ENCODE results near the gene PGPEP1.
A peak's percentile ranks its signal among the peaks of the same experiment; 100 is the strongest.
"Not testable (repeated sequence)": the region's sequence is repeated elsewhere in the genome, so short reads cannot be mapped to it uniquely, and the experiment has no call there.

PGPEP1 gene

GRCh38 chr19:18363787-18364186 is 23.4 kb downstream of the PGPEP1 start:
- DNase-seq (ENCODE audit: extremely low read depth in 1 of 2, low read depth in 1 of 2) = no peak

DNA sequence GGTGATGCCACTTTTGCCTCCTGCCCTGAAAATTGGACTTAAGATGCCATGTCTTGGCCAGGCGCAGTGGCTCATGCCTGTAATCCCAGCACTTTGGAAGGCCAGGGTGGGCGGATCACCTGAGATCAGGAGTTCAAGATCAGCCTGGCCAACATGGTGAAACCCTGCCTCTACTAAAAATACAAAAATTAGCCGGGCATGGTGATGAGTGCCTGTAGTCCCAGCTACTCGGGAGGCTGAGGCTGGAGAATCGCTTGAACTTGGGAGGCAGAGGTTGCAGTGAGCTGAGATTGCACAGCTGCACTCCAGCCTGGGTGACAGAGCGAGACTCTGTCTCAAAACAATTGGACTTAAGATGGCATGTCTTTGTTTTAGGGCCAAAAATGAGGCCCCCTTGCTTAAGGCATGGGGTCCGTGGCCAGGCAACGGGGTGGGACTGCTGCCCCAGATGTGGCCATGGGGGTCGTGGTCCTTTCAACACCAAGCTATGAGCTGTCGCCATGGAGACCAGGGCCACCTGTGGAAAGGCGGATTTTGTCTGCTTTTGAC is 24.0 kb downstream of the PGPEP1 start:
- DNase-seq (ENCODE audit: extremely low read depth in 1 of 2, low read depth in 1 of 2) = not testable (repeated sequence)

GRCh38 chr19:18364826-18365528 is 24.6 kb downstream of the PGPEP1 start:
- DNase-seq (ENCODE audit: extremely low read depth in 1 of 2, low read depth in 1 of 2) = no peak

DNA sequence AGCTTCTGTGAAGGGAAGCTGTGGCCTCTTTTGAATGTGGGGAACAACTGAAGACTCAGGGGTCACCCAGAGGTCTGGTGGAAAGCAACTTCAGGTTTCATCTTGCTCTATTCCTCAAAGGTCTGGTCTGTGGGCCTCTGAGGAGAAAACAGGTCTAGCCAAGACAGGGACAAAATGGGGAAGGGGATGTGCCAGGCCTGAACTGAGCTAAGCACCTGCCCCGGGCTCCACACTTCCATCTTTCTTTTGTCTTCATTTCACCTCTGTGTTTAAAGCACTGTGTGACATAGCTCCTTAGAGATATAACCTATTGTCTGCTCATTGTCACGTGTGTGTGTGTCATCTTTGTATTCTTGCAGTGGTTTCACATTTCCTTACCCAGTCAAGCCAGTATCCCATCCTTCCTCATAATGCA is 25.6 kb downstream of the PGPEP1 start:
- DNase-seq (ENCODE audit: extremely low read depth in 1 of 2, low read depth in 1 of 2) = no peak

DNA sequence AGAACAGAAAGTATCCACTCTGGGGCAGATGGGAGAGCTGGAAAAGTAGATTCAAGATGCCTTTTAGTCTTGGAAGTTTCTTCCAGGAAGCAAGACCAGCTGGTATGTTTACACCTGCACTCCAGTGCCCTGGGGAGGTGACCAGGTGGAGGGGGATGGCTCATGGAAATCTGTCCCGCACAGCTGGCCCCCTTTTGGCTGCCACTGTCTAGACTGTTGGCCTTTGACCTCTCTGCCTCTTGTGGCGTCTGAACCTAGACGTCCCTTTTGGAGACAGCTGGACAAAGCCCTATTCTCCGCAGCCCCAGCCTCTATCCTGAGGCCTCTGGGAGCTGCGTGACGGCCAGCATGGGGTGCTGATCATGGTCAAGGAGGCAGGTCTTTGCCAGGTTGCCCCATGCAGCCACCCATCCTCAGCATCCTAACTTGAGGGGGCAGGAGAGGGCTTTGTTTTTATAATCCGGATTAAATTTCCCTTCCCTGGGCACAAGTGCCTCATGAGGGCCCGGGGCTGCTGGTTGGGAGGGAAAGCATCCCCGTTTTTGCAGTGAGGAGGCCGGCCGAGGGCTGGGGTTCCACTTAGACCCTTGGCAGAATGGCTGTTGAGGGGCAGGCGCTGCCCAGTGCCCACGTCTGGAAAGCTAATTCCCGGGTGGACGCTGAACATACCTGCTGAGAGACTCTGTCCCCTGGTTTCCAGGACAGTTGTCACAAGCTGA is 28.3 kb downstream of the PGPEP1 start:
- no peak for DNase-seq (ENCODE audit: extremely low read depth in 1 of 2, low read depth in 1 of 2)

GRCh38 chr19:18373407-18373891 is 33.1 kb downstream of the PGPEP1 start:
- DNase-seq (ENCODE audit: extremely low read depth in 1 of 2, low read depth in 1 of 2) = no peak

- DNase-seq (ENCODE audit: extremely low read depth in 1 of 2, low read depth in 1 of 2) = peak; percentile 64 to 73
These were observed 33.7 kb downstream of the PGPEP1 start for GRCh38 chr19:18373892-18374629.

DNA sequence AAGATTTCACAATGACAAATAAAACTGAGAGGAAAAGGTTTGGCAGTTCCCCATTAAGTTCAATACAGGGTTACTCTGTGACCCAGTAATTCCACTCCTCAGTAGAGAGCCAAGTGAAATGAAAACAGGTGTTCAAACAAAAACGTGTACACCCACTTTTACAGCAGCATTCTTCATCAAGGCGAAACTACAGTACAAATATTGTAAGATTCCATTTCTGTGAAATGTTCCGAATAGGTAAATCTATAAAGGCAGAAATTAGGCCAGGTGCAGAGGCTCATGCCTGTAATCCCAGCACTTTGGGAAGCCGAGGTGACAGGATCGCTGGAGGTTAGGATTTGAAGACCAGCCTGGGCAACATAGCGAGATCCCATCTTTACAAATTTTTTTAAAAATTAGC is 36.6 kb downstream of the PGPEP1 start:
- no peak for DNase-seq (ENCODE audit: extremely low read depth in 1 of 2, low read depth in 1 of 2)

GRCh38 chr19:18379803-18380747 is 39.7 kb downstream of the PGPEP1 start:
- no peak for DNase-seq (ENCODE audit: extremely low read depth in 1 of 2, low read depth in 1 of 2)

- DNase-seq (ENCODE audit: extremely low read depth in 1 of 2, low read depth in 1 of 2) = no peak
These were observed 40.4 kb downstream of the PGPEP1 start for GRCh38 chr19:18380843-18381242.

DNA sequence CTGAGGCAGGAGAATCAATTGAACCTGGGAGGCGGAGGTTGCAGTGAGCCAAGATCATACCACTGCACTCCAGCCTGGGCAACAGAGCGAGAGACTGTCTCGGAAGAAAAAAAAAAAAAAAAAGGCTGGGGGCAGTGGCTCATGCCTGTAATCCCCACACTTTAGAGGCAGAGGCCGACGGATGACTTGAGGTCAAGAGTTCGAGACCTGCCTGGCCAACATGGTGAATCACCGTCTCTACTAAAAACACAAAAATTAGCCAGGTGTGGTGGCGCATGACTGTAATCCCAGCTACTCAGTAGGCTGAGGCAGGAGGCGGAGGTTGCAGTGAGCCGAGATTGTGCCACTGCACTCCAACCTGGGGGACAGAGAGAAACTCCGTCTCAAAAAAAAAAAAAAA is 43.2 kb downstream of the PGPEP1 start:
- not testable (repeated sequence) for DNase-seq (ENCODE audit: extremely low read depth in 1 of 2, low read depth in 1 of 2)

GRCh38 chr19:18384775-18385174 is 44.4 kb downstream of the PGPEP1 start:
- DNase-seq (ENCODE audit: extremely low read depth in 1 of 2, low read depth in 1 of 2) = no peak

DNA sequence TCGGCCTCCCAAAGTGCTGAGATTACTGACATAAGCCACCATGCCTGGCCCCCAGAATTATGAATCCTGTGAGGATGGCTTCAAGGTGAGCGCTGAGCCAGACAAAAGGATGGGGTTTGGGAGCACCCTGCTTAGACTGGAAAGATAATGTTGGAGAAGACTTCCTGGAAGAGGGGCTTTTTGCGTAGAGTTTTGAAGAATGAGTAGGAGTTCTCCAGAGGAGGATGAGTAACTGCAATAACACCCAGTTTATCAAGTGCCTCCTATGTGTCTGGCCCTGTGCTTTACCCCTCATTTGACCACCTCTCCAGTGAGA is 44.9 kb downstream of the PGPEP1 start:
- DNase-seq (ENCODE audit: extremely low read depth in 1 of 2, low read depth in 1 of 2) = no peak

DNA sequence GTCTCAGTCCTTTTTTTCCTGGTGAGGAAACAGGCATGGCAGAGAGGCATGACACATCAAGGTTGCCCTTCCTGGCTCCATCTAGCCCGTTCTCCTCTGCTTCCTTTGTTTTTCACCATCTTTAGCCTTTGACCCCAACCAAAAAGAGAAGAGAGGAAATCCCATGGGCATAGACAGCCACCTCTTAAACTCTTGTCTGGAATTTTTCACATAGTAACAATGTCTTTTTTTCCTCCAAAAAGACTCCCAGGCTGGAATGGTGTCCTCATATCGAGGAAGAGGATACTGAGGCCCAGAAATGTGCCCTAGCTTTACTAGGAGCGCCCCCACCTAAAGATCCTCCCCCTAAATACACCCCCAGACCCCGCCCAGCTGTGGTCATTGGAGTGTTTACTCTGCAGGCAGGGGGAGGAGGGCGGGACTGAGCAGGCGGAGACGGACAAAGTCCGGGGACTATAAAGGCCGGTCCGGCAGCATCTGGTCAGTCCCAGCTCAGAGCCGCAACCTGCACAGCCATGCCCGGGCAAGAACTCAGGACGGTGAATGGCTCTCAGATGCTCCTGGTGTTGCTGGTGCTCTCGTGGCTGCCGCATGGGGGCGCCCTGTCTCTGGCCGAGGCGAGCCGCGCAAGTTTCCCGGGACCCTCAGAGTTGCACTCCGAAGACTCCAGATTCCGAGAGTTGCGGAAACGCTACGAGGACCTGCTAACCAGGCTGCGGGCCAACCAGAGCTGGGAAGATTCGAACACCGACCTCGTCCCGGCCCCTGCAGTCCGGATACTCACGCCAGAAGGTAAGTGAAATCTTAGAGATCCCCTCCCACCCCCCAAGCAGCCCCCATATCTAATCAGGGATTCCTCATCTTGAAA is 45.5 kb downstream of the PGPEP1 start, which contains the start of gene GDF15:
Gene GDF15 (plus strand): TSS at position 484 of the 868 bp plus-strand sequence. CDS start 32 bp downstream, at position 516.
- DNase-seq (ENCODE audit: extremely low read depth in 1 of 2, low read depth in 1 of 2) = no peak

GRCh38 chr19:18386543-18387271 is 46.3 kb downstream of the PGPEP1 start:
- DNase-seq (ENCODE audit: extremely low read depth in 1 of 2, low read depth in 1 of 2) = no peak

GRCh38 chr19:18388100-18388959 is 47.9 kb downstream of the PGPEP1 start:
- DNase-seq (ENCODE audit: extremely low read depth in 1 of 2, low read depth in 1 of 2) = peak; percentile 48 to 77

GRCh38 chr19:18388960-18389725 is 48.7 kb downstream of the PGPEP1 start:
- no peak for DNase-seq (ENCODE audit: extremely low read depth in 1 of 2, low read depth in 1 of 2)
